Inflammatory macrophage treated with lipopolysaccharide for 4 hours (primary cell): ENCODE measurements around the gene ACSF3.
"Not testable (repeated sequence)": the region's sequence is repeated elsewhere in the genome, so short reads cannot be mapped to it uniquely, and the experiment has no call there.

ENCODE experiments used
- DNase-seq: peaks from one replicate; pipeline ENCODE4 v3.0.0-alpha.2; 2020

The ACSF3 gene

DNA sequence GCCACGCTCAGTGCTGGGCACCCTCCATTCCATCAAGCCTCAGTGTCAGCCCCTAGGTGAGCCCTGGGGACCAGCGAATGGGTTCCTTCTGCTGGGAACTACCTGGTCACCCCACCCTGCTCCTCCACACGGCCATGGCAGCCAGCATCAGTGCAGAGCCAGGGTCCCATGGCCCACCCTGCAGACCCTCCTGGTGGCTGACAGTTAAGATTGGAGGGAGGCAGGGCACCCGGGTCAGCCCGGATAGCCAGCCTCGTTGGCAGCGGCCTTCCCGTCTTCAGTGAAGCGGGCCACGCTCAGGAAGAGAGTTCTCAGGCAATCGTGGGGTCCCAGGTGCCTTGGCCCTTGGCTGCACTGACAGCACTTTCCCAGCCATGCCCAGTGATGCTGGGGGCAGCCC lies 37.1 kb upstream of the ACSF3 start:
- DNase-seq = no peak

GRCh38 chr16:89057738-89058137 lies 35.9 kb upstream of the ACSF3 start:
- DNase-seq = no peak

DNA sequence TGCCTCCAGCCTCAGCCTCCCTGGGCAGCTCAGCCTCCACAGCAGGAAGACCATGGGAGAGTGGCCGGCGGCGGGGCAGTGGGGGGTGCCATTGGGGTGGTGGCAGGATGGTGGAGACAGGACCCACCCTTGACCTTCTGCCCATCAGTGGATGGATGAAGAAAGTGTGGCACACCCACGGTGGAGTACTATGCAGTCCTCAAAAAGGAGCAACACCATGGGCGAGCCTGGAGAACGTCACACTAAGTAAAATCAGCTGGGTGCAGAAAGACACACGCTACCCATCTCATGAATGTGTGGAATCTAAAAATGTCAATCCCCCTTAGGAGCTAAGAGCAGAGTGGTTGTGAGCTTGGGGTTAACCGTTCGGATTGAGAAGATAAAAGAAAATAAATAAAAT lies 34.8 kb upstream of the ACSF3 start:
- DNase-seq = no peak

DNA sequence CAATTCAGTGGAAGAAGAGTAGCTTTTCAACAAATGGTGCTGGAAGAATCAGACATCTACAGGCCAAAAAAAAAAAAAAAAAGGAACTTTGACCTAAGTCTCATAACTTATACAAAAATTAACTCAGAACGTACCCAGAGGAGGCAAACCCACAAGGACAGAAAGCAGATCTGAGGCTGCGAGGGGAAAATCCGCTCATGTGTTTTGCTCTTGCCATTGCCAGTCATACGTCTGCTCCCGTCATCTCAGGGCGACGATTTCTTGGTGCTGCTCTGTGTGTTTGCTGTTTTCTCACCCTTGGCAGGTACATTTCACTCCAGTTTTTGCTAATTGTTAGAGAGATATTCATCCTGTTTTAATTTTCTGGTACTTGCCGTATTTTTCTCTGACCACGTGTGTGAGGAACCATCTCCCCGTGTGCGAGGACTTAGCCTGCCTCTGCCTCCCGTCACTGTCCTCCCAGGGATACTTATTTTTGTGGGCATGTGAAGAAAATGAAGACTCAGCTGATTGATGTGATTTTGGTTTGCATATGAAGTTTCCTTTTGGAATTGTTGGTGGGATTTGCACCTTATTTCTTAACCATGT lies 33.4 kb upstream of the ACSF3 start:
- no peak for DNase-seq

GRCh38 chr16:89061086-89061485 lies 32.6 kb upstream of the ACSF3 start:
- DNase-seq = no peak

DNA sequence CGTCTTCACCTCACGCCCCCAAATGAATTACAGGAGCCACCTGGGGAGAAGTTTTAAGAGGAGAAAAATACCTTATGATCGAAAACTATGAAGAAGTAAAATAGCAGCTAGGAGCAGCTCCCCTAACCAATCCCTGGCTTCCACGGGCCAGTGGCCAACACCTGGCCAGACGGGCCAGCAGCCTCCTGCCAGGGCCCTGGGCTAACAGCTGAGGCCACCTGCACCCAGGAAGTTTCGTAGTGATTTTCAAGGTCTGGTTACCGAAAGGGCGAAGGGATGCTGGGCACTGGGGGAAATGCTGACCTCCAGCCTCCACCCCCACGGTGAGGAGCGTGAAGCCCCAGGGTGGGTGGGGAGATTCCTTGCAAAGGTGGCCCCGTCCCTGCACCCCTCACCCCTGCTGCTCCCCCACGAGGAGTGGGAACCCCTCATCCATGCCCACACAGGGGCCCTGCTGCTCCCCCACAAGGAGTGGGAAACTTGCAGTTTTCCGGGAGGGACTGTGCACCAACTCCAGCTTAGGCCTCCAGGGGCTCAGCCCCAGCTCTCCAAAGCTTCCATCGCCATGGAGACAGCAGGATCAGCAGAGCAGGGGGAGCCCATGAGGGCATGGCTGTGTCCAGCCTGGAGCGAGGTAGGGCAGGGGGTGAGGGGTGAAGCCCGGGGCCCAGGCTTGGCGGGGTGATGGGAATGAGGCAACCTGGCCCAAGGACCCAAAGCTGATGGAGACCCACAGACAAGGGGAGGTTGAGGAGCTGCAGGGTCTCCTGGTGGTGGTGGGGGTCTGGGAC lies 31.9 kb upstream of the ACSF3 start:
- no peak for DNase-seq

DNA sequence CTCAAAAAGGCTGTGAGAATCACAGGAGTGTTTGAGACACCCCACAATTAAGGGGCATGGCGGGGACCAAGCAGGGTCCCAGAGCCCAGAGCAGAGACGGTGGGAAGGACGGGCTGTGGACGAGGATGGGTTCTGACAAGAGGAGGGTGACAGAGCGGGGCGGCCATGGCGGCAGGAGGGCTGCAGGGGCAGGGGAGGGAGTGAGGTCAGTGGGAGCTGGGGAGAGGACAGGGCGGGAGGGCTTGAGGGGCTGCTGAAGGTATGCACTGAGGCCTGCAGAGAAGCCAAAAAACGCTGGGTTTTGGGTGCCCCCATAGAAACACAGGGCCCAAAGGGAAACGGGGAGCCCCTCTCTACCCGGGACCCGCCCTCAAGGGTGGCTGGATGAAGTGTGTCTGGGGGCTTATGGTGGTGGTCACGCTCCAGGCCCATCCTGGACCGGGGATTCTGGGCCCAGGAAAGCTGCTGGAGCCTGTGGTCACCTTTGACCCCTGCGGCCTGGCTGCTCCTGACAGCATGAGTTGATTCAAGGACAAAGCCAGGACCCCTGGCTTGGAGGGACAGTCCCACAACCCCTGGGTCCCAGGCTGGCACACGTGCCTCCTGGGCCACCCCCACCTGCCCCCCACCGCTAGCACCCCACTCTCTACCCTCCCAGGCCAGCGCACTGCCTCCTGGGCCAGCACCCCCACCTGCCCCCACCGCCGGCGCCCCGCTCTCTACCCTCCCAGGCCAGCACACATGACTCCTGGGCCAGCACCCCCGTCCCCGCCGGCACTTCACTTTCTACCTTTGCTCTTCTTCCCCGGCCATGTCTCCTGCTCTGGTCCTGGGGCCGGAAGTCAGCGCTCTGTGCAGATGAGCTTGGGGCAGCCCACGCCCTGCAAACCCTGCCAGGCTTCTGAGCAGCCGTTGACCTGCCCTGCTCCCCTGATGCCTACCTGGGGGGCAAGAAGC lies 31.0 kb upstream of the ACSF3 start:
- no peak for DNase-seq

- no peak for DNase-seq
These were observed 29.8 kb upstream of the ACSF3 start for GRCh38 chr16:89063768-89064320.

- DNase-seq = no peak
These were observed 28.8 kb upstream of the ACSF3 start for GRCh38 chr16:89064606-89065457.

DNA sequence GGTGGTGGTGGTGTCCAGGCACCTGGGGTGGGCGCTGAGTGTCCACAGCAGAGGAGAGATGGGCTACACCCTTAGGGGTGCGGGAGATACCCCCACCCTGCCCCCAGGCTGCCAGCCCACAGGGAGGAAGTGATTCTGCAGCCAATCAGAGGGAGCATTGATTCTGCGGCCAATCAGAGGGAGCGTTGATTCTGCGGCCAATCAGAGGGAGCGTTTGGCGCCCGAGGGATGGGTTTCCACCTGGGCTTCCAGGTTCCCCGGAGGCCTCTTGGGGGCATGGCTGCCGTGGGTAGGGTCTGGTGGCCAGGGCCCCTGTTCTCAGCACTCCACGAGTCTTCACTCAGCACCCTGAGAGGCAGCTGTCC lies 28.2 kb upstream of the ACSF3 start:
- no peak for DNase-seq

DNA sequence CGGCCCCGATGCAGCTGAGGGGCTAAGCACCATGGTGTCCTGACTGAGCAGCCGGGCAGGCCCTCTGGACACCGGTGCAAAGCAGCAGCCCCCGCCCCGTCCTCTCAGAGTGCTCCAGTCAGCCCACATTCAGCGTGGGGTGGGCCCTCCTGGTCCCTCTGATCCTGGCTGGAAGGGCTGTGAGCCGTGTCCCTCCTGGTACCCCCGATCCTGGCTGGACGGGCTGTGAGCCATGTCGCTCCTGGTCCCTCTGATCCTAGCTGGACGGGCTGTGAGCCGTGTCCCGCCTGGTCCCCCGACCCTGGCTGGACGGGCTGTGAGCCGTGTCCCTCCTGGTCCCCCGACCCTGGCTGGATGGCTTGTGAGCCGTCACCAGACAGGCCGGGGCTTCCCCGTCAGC lies 26.9 kb upstream of the ACSF3 start:
- DNase-seq = no peak

DNA sequence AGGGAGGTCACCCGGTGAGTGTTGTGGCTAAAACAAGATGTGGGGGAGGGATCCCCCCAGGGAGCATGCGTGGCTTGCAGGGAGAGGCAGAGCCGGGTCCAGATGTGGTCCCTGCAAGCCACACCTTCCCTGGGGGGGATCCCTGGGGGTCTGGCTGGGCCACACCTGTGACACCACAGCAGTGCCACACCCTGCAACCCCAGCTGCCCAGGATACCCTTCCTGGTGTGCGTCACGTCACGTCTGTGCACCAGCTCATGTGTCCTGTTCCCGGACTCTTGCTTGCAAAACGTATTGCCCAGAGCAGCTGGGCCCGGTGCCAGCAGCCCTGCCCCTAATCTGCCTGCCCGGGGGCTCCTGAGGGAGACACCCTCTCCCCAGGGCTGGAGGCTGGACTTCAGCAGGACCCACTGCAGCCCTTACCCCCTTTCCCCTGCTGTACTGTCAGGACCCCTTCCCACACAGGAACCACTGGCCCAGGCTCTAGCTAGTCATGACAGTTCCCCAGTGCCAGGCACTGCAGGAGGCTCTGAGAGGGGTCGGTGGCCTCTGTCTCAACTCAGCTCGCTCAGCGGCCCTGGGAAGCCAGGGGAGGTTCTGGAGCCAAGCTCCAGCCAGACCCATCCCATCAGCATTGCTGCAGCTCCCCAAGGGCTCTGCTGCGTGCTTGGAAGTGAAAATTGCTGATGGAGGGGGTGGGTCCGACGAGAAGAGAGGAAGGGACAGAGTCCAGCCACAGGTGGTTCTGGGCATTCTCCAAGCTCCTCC lies 25.8 kb upstream of the ACSF3 start:
- no peak for DNase-seq

GRCh38 chr16:89068814-89069616 lies 24.6 kb upstream of the ACSF3 start:
- DNase-seq = not testable (repeated sequence)

DNA sequence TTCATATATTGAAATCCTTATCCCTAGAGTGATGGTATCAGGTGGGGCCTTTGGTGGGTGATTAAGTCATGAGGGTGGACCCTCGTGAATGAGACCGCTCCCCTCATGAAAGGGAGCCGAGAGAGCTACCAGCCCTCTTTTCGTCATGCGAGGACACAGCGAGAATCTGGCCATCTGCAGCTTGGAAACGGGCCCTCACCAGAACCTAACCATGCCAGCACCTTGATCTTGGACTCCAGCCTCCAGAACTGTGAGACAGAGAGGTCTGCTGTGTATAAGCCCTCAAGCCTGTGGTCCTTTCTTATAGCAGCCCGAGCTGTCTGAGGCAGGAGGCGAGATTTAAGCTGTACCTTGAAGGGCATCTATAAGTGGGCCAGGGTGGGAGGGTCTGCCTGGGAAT lies 23.7 kb upstream of the ACSF3 start:
- no peak for DNase-seq

DNA sequence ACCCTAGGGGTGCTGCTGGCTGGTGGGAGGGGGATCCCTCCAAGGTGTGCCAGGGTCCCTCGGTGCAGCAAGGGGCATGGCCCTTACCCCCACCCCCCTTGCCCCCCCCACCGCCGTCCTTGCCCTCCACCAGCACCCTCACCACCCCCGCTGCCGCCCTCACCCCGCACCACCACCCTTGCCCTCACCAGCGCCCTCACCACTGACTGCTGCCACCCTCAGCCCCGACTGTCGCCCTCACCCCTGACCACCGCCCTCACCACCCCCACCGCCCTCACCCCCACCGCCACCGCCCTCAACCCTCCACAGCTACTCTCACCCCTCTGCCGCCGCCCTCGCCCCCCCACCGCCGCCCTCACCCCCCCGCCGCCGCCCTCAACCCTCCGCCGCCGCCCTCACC lies 23.1 kb upstream of the ACSF3 start:
- no peak for DNase-seq

GRCh38 chr16:89071686-89072547 lies 21.7 kb upstream of the ACSF3 start:
- no peak for DNase-seq

- DNase-seq = no peak
These were observed 21.0 kb upstream of the ACSF3 start for GRCh38 chr16:89072548-89073130.

DNA sequence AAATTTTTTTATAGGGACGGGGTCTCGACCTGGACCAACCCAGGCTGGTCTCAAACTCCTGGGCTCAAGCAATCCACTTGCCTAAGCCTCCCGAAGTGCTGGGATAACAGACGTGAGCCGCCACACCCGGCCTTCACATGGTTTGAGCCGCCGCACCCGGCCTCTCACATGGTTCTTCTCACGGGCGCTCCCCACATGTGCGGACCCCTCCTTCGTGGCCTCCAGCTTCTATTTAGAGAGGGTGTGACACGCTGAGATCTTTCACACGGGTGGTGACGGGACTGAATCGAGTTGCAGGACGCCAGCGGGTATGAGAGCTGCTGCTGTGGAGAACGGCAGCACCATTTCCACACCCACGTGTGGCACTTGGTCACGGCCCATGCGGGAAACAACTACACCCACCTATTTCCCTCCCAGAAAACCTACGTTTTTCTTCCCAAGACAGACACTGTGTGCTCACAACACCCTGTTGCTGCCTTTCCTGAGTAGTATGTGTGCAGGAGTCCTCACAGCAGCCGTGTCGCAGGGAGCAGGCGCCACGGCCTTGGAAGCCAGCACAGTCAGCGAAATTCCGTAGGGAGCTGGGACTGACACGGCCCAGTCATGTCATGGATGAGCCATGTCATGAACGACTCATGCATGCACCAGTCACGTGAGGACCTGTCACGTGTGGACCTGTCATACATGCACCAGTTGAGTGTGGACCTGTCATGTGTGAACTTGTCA lies 20.1 kb upstream of the ACSF3 start:
- no peak for DNase-seq
